Naive B cell (primary cell): ENCODE results near the gene BBS12. TPM values are rescaled to one million over a fixed set of nuclear protein-coding genes. Genes with fewer than 3 reads are reported as not detected.
"Not testable (repeated sequence)": the region's sequence is repeated elsewhere in the genome, so short reads cannot be mapped to it uniquely, and the experiment has no call there.

Experiments used
- ATAC-seq, 2 donors: fragments of 150-1000 bp; cut with Tn5 transposase; 2 replicates each; pipeline ENCODE4 v1.10.0; 2021; ENCODE audit warnings: low read depth in 2 of 2, mild to moderate bottlenecking in 2 of 2, moderate library complexity in 2 of 2
- DNase-seq: peaks from one replicate; pipeline ENCODE4 v3.0.0; 2022
- H3K27ac Mint-ChIP-seq, 6 donors: one replicate each; pipeline ENCODE4 v1.8.0; 2020 to 2022; ENCODE audit warnings: mild to moderate bottlenecking in 6 of 6, mixed read lengths in 6 of 6, moderate library complexity in 5 of 6, inconsistent platforms in 2 of 6
- H3K27me3 Mint-ChIP-seq, 3 donors: one replicate each; pipeline ENCODE4 v1.8.0; 2021 to 2022; ENCODE audit warnings: mixed read lengths in 3 of 3, mild to moderate bottlenecking in 1 of 3
- H3K36me3 Mint-ChIP-seq, 2 donors: one replicate each; pipeline ENCODE4 v1.8.0; 2020 to 2022; ENCODE audit warnings: mixed read lengths in 2 of 2, inconsistent platforms in 1 of 2, mild to moderate bottlenecking in 1 of 2
- H3K4me1 Mint-ChIP-seq, 3 donors: one replicate each; pipeline ENCODE4 v1.8.0; 2020 to 2022; ENCODE audit warnings: mixed read lengths in 3 of 3, inconsistent platforms in 1 of 3, mild to moderate bottlenecking in 1 of 3, moderate library complexity in 1 of 3
- H3K4me3 Mint-ChIP-seq, 8 donors: one replicate each; pipeline ENCODE4 v1.8.0; 2020 to 2022; ENCODE audit warnings: mild to moderate bottlenecking in 8 of 8, mixed read lengths in 8 of 8, moderate library complexity in 8 of 8, inconsistent platforms in 2 of 8
- H3K9me3 Mint-ChIP-seq, 7 donors: one replicate each; pipeline ENCODE4 v1.8.0; 2020 to 2022; ENCODE audit warnings: mixed read lengths in 7 of 7, mild to moderate bottlenecking in 5 of 7, inconsistent platforms in 2 of 7, moderate library complexity in 1 of 7
- polyA plus RNA-seq, 6 donors: library from polyadenylated mRNA; unstranded; fragments of 300-500 nt; fragmentation: Illumina TruSeq; gene quantifications; one replicate each; pipeline ENCODE4 v1.2.3, GENCODE V29; 2021; ENCODE audit warnings: low read depth in 6 of 6

Gene BBS12
- polyA plus RNA-seq, 6 donors from 2014 or later: 0.92 to 2.1 (median 1.4) TPM

DNA sequence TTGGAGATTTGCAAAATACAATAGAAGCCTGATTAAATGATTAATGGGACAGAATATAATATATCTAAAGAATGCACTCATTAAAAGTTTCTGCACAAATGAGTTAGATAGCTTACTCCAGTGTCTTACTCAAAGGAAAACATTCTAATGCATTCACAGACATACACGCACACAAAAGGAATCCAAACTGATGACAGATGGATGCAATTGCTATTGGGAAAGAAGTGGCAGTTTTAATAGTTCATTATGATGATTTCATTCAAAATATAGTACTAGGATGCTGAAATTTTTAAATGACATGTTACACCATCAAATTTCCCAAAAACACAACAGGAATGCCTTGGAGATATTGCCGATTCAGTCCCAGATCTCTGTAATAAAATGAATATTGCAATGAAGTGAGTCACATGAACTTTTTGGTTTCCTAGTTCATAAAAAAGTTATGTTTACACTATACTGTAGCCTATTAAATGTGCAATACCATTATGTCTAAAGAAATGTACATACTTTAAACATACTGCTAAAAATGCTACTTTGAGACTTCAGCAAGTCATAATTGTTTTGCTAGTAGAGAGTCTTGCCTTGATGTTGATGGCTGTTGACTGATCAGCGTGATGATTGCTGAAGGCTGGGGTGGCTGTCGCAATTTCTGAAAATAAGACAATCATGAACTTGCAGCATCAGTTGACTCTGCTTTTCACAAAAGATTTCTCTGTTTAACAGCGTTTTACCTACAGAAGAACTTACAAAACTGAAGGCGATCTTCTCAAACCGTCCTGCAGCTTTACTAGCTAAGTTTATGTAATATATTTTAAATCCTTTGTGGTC is 45.6 kb downstream of the BBS12 start:
- no peak for DNase-seq
- peaks cover 0 to 16% (median 6%) of the 10 kb centered on the region in 3 donors for H3K27me3 Mint-ChIP-seq
- no peak for ATAC-seq
- no peaks in the 10 kb centered on the region for H3K36me3 Mint-ChIP-seq
- no peak overlapping the region for H3K27ac Mint-ChIP-seq
- no peak overlapping the region for H3K4me3 Mint-ChIP-seq
- no peaks in the 10 kb centered on the region for H3K9me3 Mint-ChIP-seq
- no peaks in the 10 kb centered on the region for H3K4me1 Mint-ChIP-seq

DNA sequence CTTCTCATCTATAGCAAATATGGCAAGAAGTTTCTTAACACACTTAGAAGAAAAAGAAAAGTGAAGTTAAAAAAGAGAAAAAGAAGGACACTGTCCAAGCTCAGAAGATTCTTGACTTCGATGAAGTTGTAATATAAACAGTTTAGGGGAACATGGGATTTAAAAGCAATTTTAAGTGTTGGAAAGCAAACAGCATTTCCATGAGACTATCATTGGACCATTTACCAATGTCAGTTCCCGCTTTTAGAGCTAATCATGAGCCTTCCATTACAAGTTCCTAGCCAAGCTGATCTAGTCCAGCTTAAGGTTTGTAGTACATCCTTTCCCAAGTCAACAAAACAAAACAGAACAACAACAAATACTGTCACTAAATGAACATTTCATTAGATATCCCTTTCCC is 49.0 kb downstream of the BBS12 start:
- peaks cover 0 to 6% (median 2%) of the 10 kb centered on the region in 7 donors for H3K9me3 Mint-ChIP-seq
- no peak for ATAC-seq

DNA sequence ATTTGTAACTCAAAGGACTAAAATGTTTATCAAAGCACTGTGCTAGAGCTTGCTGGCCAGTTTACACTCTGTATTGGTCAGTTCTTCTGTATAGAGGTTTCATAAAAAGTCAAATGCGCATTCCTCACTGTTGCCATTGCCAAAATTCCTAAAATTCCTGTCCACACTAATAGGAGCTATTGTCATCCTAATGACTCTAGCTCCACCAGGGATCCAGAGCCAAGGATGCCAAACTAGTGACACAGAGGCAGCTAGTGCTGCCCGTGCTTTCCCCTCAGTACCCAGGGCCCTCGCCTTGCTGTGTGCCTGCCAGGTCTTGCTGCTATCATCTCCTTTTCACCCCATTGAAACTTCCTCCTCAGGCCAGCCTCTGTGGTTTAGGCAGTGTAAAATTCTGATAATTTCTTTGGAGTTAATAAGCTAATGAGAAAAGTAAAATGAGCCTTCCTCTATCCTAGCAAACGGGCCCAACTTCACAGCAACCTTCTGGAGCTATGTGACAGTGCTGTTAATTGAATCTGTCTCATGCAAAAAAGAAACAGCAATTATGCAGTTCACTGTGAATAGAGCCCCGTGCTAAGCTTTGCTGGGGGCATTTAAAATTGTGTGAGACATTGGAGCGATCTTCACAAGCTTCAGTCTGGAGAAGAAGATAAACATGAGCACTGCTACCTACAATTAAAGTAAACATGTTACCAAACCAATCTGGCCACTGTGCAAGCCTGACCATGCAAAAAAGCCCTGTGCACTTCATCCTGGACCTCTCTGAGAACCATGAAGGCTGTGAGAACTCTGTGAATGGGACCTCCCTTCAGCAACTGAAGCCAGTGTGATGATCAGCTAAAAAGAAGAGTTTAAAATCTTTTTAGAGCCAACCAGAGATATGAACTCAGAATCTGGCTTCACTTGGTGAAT is 51.1 kb downstream of the BBS12 start:
- Mint-ChIP-seq H3K36me3 (peaks cover 0 to 4% of the 10 kb centered on the region in 2 donors), H3K4me3 (no peak overlapping the region), H3K4me1 (peaks cover 0 to 4% (median 0%) of the 10 kb centered on the region in 3 donors), H3K27me3 (peaks cover 0 to 22% (median 6%) of the 10 kb centered on the region in 3 donors), H3K27ac (no peak overlapping the region), H3K9me3 (peaks cover 2 to 6% (median 4%) of the 10 kb centered on the region in 7 donors)
- ATAC-seq (no peak), DNase-seq (no peak)

More for the DNA sequence above, 49.0 kb downstream of the BBS12 start:
- H3K27ac Mint-ChIP-seq: no peak overlapping the region
- H3K36me3 Mint-ChIP-seq: peaks cover 0 to 3% of the 10 kb centered on the region in 2 donors
- DNase-seq: no peak
- peaks cover 0 to 4% (median 0%) of the 10 kb centered on the region in 3 donors for H3K4me1 Mint-ChIP-seq
- H3K4me3 Mint-ChIP-seq: no peak overlapping the region
- H3K27me3 Mint-ChIP-seq: peaks cover 0 to 22% (median 6%) of the 10 kb centered on the region in 3 donors

DNA sequence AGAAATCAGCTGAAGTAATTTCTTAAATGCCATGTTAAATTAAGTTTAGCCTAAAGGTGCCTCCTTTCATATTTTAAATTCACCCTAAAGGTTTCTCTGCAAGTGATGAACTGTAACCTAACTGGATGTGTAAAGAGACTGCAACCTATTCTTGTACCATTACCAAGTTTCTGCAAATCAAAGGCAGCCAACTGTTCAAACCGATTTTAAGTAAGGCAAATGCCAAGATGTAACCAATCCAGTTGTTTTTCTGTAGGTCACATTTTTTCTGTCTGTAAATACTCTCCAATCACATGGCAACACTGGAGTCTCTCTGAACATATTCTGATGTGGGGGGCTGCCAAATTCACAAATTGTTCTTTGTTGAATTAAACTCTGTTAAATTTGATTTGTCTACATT is 51.8 kb downstream of the BBS12 start:
- DNase-seq (no peak), ATAC-seq (no peak)
- Mint-ChIP-seq H3K4me3 (peak overlapping the region in 1 of 8 donors; percentile 9), H3K27me3 (peaks cover 0 to 22% (median 6%) of the 10 kb centered on the region in 3 donors), H3K9me3 (peaks cover 2 to 6% (median 4%) of the 10 kb centered on the region in 7 donors), H3K4me1 (peaks cover 0 to 4% (median 0%) of the 10 kb centered on the region in 3 donors), H3K36me3 (peaks cover 0 to 4% of the 10 kb centered on the region in 2 donors), H3K27ac (no peak overlapping the region)

DNA sequence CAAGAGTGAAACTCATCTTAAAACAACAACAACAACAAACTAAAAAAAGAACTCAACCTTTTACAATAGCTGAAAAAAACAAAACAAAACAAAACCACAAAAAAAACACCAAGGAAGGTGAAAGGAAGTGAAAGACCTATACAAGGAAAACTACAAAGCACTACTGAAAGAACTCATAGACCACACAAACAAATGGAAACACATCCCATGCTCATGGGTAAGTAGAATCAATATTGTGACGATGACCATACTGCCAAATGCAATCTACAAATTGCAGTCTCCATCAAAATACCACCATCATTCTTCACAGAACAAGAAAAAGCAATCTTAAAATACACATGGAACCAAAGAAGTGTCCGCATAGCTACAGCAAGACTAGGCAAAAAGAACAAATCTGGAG is 52.6 kb downstream of the BBS12 start:
- Mint-ChIP-seq H3K27me3 (peaks cover 0 to 22% (median 6%) of the 10 kb centered on the region in 3 donors), H3K9me3 (peaks cover 2 to 6% (median 4%) of the 10 kb centered on the region in 7 donors), H3K4me3 (no peak overlapping the region), H3K27ac (peak overlapping the region in 1 of 6 donors; percentile 71), H3K4me1 (peaks cover 0 to 4% (median 0%) of the 10 kb centered on the region in 3 donors), H3K36me3 (peaks cover 0 to 4% of the 10 kb centered on the region in 2 donors)
- no peak for DNase-seq
- ATAC-seq: no peak

DNA sequence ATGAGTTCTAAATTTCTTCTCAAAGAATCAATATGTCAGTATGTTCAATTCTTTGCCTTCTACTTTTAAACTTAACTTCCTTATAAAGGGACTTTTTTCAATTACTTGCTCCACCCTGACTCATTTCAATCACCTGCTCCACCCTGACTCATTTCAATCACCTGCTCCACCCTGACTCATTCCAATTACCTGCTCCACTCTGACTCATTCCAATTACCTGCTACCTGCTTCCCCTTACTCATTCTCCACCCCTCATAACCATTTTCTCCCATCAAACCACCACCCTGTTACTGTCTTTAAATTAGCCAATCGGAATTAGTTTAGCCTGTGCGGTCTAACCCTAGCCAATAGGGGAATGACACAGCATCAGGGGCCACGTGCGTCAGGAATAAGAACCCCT is 53.8 kb downstream of the BBS12 start:
- H3K27ac Mint-ChIP-seq, H3K4me1 Mint-ChIP-seq, ATAC-seq, H3K9me3 Mint-ChIP-seq, DNase-seq, H3K36me3 Mint-ChIP-seq: not testable (repeated sequence)
- Mint-ChIP-seq H3K27me3 (peaks cover 0 to 25% (median 6%) of the 10 kb centered on the region in 3 donors), H3K4me3 (peak overlapping the region in 1 of 8 donors; percentile 67)

DNA sequence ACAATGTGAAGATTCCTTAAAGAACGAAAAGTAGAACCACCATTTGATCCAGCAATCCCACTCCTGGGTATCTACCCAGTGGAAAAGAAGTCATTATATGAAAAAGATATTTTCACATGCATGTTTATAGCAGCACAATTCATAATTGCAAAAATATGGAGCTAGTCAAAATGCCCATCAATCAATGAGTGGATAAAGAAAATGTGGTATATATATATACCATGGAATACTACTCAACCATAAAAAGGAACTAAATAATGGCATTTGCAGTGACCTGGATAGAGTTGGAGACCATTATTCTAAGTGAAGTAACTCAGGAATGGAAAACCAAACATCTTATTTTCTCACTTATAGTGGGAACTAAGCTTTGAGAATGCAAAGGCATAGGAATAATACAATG is 54.4 kb downstream of the BBS12 start:
- not testable (repeated sequence) for ATAC-seq, H3K4me1 Mint-ChIP-seq, H3K9me3 Mint-ChIP-seq, H3K4me3 Mint-ChIP-seq, DNase-seq, H3K36me3 Mint-ChIP-seq
- Mint-ChIP-seq H3K27me3 (peaks cover 0 to 20% (median under 1%) of the 10 kb centered on the region in 3 donors), H3K27ac (peak overlapping the region in 1 of 6 donors; percentile 31)

DNA sequence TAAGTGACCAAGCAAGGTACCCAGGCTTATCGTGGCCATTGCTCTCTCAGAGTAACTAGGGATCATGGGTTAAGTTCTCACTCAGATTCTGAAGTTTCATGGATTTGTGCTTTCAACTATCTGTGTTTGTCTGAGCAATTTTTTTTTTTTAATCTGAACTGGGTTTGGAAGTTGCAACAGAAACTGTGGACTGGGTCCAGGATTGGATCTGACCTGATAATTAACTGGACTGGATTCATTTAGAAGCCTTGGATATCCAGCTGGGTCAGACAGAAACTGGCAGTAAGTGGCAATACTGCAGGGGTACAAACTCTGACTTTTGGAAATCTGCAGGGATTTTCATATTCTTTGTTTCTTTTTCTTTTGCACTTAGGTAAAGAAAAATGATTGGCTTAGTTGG is 55.4 kb downstream of the BBS12 start:
- no peak for ATAC-seq
- peaks cover 2 to 6% (median 4%) of the 10 kb centered on the region in 7 donors for H3K9me3 Mint-ChIP-seq
- no peak overlapping the region for H3K27ac Mint-ChIP-seq
- H3K36me3 Mint-ChIP-seq: peaks cover 0 to 4% of the 10 kb centered on the region in 2 donors
- H3K27me3 Mint-ChIP-seq: peaks cover 0 to 10% (median 0%) of the 10 kb centered on the region in 3 donors
- peaks cover 0 to 4% (median 0%) of the 10 kb centered on the region in 3 donors for H3K4me1 Mint-ChIP-seq
- DNase-seq: no peak
- no peak overlapping the region for H3K4me3 Mint-ChIP-seq

DNA sequence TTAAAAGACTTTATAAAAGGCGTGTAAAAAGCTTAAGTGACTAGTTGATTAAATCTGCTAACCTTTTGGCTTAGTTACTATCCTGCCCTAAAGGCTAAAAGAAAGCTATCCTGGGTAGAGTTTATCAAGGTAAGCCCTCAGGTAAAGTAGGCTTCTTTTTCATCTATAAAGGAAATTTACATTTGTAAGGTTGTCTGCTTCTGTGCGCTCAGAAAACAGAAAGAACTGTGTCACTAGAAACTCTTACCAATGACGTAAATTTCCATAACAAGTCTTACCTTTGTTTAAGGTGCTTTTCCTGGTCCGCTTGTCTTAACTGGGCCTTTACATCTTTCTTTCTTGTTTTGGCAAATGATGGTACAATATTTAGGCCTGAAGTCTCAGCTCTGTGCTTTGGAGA is 56.4 kb downstream of the BBS12 start:
- ATAC-seq (no peak), DNase-seq (no peak)
- Mint-ChIP-seq H3K27me3 (peaks cover 0 to 4% (median 2%) of the 10 kb centered on the region in 3 donors), H3K4me1 (peaks cover 0 to 4% (median 0%) of the 10 kb centered on the region in 3 donors), H3K4me3 (no peak overlapping the region), H3K9me3 (peaks cover 2 to 6% (median 4%) of the 10 kb centered on the region in 7 donors), H3K36me3 (peaks cover 0 to 4% of the 10 kb centered on the region in 2 donors), H3K27ac (no peak overlapping the region)

DNA sequence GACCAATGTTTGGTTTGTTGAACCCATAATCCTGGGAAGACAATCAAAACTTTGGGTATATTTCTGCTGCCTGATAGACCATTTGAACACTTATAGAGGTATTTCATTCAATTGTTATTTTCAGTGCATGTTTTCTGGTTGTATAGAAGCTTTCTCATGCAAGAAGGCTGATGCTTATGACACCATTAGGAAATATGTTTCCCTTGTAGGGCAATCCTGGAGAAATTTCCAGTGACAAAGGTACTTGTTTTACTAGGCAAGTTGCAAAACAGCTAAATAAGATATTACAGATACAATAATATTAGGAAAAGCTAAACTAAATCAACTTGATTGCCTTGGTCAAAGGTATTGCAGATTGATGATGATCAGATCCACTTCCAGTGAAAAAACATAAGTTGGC is 61.3 kb downstream of the BBS12 start:
- Mint-ChIP-seq H3K4me1 (no peaks in the 10 kb centered on the region), H3K27ac (no peak overlapping the region), H3K36me3 (peaks cover 0 to 7% of the 10 kb centered on the region in 2 donors), H3K27me3 (peaks cover 3 to 23% (median 22%) of the 10 kb centered on the region in 3 donors), H3K9me3 (no peaks in the 10 kb centered on the region), H3K4me3 (no peak overlapping the region)
- ATAC-seq: no peak
- no peak for DNase-seq

Other genes starting within 250 kb of the BBS12 start
- not detected for gene IL21, start 111.6 kb upstream of the BBS12 start, polyA plus RNA-seq
- gene FGF2, start 94.1 kb downstream of the BBS12 start, polyA plus RNA-seq: under 1 TPM in 3 of 6 donors, not detected in 3; 0.06 to 0.17 (median 0.08) TPM
- 1 to 10 TPM in 3 of 6 donors, under 1 TPM in 2, not detected in 1; 0.73 to 2.6 (median 1.0) TPM for gene NUDT6, start 189.9 kb downstream of the BBS12 start, polyA plus RNA-seq